ENCODE measurements around the gene UBE2O.
A peak's percentile ranks its signal among the peaks of the same experiment; 100 is the strongest.

Gene UBE2O

DNA sequence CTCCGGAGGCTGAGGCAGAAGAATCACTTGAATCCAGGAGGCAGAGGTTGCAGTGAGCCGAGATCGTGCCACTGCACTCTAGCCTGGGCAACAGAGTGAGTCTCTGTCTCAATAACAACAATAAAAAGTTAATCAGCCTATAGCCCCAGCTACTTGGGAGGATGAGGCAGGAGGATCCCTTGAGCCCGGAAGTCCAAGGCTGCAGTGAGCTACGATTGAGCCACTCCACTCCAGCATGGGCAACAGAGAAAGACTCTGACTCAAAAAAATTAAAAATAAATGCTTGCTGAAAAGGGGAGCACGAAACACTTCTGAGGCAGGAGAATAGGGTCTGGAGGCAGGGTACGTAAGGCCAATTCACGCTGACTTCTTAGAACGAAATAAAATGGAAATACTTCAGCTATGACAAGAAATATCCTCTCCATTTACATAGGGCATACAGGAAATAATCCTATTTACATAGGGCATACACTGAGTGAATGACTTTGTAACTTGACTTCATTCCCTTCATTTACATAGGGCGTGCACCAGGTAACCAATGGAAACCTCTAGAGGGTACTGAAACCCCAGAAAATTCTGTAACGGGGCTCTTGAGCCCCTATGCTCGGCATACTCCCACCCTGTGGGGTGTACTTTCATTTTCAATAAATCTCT, 96.0 kb downstream of the UBE2O start:
- peak; percentile 29 for DNase-seq (ENCODE audit: low read depth)
- H3K4me3 ChIP-seq (ENCODE audit: low read depth, low read length), result no peak overlapping the region
- TF ChIP-seq, protein P1, sequence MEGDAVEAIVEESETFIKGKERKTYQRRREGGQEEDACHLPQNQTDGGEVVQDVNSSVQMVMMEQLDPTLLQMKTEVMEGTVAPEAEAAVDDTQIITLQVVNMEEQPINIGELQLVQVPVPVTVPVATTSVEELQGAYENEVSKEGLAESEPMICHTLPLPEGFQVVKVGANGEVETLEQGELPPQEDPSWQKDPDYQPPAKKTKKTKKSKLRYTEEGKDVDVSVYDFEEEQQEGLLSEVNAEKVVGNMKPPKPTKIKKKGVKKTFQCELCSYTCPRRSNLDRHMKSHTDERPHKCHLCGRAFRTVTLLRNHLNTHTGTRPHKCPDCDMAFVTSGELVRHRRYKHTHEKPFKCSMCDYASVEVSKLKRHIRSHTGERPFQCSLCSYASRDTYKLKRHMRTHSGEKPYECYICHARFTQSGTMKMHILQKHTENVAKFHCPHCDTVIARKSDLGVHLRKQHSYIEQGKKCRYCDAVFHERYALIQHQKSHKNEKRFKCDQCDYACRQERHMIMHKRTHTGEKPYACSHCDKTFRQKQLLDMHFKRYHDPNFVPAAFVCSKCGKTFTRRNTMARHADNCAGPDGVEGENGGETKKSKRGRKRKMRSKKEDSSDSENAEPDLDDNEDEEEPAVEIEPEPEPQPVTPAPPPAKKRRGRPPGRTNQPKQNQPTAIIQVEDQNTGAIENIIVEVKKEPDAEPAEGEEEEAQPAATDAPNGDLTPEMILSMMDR (IDR thresholded peaks at IDR 0.05; ENCODE audit: insufficient read depth, low read depth, low read length, missing control alignments), result no peak

DNA sequence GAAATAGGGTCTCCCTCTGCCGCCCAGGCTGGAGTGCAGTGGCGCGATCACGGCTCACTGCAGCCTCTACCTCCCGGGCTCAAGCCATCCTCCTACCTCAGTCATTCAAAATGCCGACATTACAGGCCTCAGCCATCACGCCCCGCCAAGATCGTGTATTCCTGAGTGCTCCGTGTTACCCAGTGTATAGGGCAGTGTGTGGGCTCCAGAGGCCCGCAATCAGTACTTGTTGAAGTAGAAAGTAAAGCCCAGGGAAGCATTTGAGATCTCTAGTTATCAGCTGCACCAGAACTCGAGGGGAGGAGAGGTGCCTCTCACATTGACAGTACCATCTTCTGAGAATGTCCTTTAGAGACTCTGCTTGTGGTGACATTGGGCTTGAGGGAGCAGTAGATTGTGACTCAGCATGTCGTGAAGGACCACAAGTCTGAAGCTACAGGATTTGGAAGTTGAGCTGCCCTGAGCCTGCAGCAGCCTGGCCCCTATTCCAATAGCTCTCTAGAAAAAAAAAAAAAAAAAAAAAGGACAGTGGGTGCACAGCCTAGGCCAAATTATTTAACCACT, 98.1 kb downstream of the UBE2O start:
- no peak overlapping the region for H3K4me3 ChIP-seq (ENCODE audit: low read depth, low read length)
- DNase-seq (ENCODE audit: low read depth), result no peak
- TF ChIP-seq, protein P1 (IDR thresholded peaks at IDR 0.05; ENCODE audit: insufficient read depth, low read depth, low read length, missing control alignments), result no peak

DNA sequence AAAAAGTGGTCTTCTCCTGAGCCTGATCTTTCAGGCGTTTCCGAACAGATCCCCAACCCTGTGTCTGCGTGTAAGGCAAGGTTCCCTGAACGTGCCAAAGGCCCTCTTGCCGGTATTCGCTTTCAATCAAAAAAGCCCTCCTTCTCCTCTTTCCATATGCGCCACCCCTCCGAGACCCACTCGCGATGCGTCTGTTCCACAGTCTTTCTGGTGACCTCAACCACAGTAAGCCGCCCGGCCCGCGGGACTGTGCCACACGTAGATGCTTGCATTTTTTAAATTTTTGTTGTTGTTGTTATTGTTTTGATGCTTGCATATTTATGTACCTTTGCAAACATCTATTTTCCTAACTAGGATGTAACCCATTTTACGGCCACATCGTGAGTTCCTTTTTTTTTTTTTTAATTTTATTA, 98.6 kb downstream of the UBE2O start:
- peak overlapping the region; percentile 74 for H3K4me3 ChIP-seq (ENCODE audit: low read depth, low read length)
- TF ChIP-seq, protein P1 (IDR thresholded peaks at IDR 0.05; ENCODE audit: insufficient read depth, low read depth, low read length, missing control alignments), result no peak
- no peak for DNase-seq (ENCODE audit: low read depth)

DNA sequence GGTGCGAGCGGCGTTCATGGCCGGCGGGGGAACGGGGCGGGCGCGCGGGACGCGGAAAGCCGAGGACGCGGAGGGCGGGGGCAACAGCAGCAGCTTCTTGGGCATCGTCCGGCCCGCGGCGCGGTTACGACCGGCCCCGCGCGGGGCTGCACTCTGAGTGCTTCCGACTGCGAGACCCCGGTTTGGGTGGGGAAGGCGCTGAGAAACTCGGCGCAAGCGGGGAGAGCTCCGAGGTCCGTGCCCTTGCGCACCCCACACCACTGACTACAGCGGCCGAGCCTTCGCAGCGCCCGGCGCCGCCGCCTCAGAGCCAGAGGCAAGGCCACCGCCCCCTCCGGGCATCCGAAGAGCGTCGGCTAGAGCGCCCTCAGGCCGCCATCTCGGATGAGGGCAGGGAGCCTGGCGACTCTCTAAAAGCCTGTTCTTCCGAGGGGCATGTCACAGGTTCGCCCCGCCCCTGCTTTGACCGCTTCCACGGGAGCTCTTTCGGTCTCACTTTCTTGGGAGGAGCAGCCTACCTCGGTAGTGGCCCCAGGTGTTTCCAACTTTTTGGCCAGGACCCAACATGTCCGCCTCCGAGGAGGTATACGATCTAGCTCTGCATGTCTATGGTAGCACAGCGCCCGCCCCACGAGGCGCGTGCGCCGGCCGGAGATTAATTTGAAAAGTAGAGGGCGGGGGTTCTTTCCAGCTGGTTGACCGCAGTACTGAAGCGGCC, 99.2 kb downstream of the UBE2O start, which contains the start of gene PRPSAP1:
Gene PRPSAP1, minus strand, starts transcription at position 318 of the 718 bp plus-strand sequence. Its CDS starts 213 bp downstream, at position 105.
- DNase-seq (ENCODE audit: low read depth), result peak; percentile 95
- H3K4me3 ChIP-seq (ENCODE audit: low read depth, low read length), result peak within 1 kb of the TSS; percentile 74
- TF ChIP-seq, protein P1 (IDR thresholded peaks at IDR 0.05; ENCODE audit: insufficient read depth, low read depth, low read length, missing control alignments), result no peak

DNA sequence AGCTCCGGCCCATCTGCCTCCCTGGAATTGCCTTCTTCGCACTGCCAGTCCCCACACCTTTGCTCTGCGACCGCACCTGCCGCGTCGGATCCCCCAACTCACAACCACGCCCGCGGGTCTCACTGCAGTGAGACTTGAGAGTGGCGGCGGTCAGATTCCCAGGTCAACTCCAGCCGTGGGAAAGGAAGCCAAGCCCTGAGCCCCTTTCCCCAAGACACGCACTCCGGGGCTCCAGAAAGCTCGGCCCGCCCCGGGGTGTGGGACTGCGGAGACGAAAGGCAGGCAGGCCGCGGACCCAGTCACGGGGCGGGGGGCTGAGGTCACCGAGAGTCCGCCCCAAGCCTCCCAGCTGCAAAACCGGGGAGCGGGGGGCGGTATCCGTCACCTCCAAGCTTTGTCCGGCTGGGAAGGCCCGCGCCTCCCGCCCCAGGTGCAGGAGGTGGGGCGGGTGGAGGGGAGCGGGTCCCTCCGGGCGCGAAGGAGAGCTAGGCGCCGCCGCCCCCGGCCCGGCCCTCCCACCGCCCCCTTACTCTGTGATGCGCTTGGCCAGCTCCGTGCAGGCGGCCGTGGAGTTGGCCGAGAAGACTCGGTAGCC, 99.9 kb downstream of the UBE2O start:
- H3K4me3 ChIP-seq (ENCODE audit: low read depth, low read length), result peak overlapping the region; percentile 74
- DNase-seq (ENCODE audit: low read depth), result peak; percentile 18
- TF ChIP-seq, protein P1 (IDR thresholded peaks at IDR 0.05; ENCODE audit: insufficient read depth, low read depth, low read length, missing control alignments), result no peak

DNA sequence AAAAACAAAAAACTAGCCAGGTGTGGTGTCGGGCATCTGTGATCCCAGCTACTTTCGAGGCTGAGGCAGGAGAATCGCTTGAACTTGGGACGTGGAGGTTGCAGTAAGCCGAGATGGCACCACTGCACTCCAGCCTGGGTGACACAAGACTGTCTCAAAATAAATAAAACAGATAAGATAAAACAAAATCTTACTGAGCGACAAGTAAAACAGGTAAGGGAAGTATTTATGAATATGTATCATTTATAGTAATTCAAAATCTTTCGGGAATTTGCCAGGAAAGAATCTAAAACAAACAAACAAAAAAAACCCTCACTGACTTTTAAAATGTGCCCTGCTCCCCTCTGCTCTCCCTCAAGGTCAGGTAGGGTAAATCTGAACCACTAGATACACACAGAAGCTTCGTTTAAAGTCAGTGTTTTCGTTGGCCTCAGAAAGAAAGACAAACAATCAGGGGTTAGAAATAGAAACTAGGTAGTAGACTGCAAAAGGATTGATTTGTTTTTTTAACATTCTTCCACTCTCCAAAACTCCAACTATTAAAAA, 101.4 kb downstream of the UBE2O start:
- H3K4me3 ChIP-seq (ENCODE audit: low read depth, low read length), result no peak overlapping the region
- no peak for DNase-seq (ENCODE audit: low read depth)
- TF ChIP-seq, protein P1 (IDR thresholded peaks at IDR 0.05; ENCODE audit: insufficient read depth, low read depth, low read length, missing control alignments), result no peak

Data from GM12865 (cell line).